GM18498 (cell line): ENCODE measurements around the gene PIAS4.

Experiments used
- ATAC-seq: cut with Tn5 transposase; IDR thresholded peaks from one replicate; pipeline ENCODE4 v1.9.1; 2021; ENCODE audit warnings: mild to moderate bottlenecking, moderate library complexity; ENCODE audit not compliant: unreplicated experiment

Gene PIAS4

GRCh38 chr19:4038057-4038456 is 30.5 kb downstream of the PIAS4 start:
- ATAC-seq: no peak

GRCh38 chr19:4038661-4039423 is 31.3 kb downstream of the PIAS4 start:
- ATAC-seq: no peak

DNA sequence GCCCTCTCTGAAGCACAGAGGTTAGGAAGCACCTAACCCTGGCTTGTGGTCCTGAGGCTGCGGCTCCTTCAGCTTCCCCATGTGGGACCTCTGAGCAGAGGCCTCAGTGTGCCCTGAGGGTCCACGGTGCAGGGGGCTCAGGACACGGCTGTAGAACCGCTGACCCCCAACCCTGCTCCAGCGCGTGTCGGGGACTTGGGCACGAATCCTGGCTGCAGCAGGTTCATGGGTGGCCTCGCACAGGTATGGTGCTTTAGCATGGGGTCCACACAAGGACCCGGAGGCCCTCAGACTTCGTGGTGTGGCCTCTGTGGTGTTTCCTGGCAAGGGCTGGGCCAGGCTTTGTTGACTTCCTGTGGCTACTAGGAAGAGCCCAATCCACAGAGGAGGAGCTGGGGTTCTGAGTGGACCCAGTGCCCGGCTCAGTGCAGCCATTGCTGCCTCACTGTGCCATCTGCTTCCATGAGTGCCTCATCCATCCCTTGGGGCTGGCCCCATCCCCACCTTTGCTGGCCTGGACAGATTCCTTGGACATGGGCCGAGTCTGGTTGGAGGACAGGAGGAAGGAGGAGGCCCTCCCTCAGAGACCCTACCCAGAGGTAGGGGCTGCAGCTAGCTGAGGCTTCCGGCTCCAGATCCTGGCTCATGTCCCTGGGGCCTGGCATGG is 34.7 kb downstream of the PIAS4 start:
- ATAC-seq: no peak

- ATAC-seq: no peak
Observed at GRCh38 chr19:4042731-4043082, 35.2 kb downstream of the PIAS4 start.

- no peak for ATAC-seq
Observed at GRCh38 chr19:4043401-4043800, 35.9 kb downstream of the PIAS4 start.

DNA sequence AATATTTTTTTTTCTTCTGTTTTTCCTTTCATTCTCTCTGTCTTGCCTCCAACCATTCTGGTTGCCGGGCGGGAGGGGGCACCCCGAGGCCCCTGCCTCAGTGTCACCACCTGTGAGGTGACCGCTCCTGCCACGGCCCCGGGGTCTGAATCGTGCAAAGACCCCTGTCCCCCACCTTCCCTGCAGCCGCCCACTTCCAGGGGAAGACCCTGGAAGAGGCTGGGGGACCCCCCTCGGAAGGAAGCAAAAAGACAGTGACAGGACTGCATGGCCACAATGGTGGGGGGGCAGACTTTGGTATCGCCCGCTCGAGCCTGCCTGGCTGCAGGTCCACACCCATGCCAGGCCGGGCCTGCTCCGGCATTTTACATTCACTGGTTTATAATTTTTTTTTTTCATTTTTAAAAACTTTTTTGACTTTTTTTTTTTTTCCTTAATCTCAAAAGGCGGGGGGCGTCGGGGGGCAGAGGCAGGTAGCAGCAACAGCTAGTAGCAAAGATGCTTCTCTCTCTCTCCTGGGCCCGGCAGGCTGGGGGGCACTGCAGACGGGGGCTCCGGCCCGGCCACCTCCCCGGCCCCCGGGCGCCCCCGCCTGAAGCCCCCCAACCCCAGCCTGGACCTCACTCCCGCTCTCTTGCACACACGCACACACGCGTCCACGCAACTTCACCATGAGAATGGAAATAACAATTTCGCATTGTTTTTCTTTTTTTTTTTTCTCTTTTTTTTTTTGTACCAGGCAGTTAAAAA is 36.6 kb downstream of the PIAS4 start:
- ATAC-seq: no peak

DNA sequence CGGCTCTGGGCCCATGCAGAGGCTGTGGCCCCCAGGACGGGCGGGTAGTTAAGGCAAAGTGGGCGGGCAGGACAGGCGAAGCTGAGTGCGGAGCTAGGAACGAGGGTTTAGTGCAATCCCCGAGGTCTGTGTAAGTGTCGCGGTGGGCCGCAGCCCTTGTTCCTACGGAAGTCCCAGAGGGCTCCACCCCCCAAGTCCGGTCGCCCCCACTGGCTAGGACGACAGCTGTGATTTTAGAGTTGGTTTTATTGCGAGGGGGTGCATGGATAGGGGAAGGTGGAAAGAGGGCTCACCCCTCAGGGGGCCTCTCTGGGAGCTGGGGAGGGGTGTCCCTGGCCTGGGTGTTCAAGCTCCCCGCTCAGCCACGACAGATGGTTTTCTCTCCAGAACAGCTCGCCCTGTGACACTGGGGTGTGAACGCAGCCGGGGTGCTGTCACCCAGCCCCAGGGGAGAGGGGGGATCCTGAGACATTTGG is 37.5 kb downstream of the PIAS4 start:
- ATAC-seq: no peak

GRCh38 chr19:4045597-4046361 is 38.2 kb downstream of the PIAS4 start:
- no peak for ATAC-seq

GRCh38 chr19:4046362-4046691 is 38.8 kb downstream of the PIAS4 start:
- no peak for ATAC-seq

DNA sequence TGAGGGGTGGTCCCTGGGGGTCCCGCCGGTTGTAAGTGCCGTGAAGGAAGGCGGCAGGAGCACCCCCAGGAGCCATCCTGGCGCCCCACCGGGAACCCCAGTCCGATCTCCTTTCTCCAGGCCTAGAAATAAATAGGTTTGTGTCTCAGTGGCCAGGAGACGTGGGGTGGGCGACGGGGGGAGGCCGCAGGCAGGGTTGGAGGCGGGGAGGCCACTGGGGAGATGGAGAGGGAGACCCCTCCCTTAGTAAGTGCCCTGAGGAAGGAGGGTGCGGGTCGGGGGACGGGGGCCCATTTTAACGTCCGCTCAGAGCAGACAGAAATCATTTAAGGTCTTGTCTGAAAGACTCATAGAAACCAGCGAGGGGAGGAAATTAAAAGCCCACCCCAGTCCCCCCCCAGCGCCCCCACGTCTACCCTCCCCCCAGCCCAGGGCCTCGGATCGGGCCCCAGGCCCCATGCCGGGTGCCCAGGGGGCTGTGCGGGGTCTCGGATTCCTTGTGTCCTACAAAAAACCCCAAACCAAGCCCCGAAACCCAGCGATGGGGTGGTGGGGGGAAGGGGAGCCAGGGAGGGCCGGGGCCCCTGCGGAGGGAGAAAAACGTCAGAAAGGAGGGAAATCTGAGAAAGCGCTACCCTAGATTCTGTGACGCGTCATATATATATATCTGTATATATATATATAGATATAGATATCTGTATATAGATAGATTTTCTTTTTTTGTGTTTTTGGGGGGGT is 39.6 kb downstream of the PIAS4 start:
- no peak for ATAC-seq

- ATAC-seq: no peak
Observed at GRCh38 chr19:4049432-4049831, 41.9 kb downstream of the PIAS4 start.

DNA sequence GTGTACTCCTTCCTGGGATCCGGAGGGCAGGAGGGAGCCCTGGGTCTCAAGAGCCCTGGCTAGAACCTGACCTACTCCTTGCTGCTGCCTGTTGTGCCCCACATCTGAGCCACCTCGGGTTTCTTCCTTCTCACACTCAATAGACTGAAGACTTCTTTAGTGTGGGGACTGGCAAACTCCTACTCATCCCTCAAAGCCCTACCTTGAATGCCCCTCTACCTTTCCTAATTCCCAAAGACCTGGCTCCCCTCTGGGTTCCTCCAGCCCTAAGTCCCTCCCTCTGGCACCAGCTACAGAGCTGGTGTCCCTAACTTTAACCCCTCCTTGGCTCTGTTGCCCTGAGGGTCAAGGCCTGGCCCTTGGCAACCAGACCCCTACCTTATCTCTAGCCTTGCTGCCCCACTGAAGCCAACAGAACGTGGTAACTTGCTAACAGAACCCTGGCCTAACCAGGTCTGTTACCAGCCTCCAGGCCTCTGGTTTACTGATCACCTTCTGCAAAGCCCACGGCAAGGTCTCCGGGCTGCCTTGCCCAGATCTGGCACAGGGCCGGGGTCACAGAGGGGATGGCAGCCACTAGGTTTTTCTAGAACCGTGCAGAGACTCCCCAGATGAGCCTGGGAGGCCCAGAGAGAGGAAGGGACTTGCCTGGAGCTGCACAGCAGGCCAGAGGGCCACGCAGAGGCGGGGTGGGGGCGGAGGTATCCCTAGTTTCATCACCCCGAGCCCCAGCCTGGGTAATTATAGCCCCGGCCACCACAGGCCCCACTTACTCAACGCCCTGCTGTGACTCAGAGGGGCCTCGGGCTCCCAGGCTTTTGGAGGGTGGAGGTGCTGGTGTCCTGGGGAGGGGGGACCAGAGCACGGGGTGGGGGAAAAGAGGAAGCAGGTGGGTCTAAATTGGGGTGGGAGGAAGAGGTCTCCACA is 43.9 kb downstream of the PIAS4 start:
- no peak for ATAC-seq

DNA sequence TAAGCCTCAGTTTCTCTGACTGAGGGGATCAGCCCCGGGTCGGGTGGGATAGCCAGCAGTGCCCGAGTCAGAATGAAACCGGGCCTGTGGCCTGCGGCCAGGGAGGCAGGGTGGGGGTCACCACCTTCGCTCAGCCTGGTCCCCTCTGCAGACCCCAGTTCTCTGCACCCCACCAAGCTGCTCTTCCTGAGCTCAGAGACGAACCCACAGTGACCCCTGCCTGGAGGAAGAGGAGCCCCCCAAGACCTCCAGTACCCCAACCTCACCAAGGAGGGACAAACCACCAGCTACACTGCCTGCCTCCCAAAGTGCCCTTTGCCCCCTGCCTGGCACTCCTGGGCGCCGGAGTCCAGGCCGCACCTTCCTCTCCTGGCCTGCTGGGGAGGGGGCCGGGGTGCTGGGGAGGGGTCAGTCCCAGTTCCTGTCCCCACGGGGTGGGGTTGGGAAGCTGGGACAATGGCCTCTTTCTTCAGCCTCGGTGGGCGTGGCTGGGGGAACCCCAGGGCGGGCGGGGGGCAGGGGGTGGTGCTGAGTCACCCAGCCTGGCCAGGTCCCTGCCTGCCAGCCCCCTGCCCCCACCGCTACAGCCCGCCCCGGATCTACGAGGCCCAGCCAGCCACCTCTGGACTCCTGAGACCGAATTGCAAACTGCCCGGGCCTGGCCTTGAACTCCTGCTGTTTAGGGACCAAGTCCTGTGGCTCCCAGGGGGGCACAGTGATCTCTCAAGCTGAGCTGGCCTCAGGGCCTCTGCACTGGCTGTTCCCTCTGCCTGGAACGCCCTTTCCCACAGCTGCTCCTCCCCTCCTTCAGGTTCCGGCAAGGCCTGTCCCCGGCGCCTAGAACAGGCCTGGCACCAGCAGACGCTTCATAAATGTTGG is 44.8 kb downstream of the PIAS4 start:
- no peak for ATAC-seq

DNA sequence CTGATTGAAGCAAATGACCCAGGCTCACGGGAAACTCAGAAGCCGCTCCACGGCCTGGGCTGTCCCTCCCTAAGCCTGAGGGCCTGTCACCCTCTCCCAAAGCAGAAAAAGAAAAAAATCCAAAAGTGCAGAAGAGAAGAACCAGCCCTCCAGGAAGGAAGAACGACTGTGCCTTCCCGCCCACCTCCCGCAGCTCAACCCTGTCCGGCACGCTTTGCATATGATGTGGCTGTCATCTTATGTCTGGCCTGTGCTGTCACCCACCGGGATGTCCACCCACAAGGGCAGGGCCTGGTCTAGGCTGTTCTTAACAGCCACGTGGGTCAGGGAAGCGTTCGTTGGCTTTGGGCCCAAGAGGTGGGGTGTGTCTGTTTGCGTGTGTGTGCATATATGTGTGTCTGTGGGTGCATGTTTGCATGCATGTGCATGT is 45.5 kb downstream of the PIAS4 start:
- ATAC-seq: no peak

GRCh38 chr19:4053423-4054324 is 46.1 kb downstream of the PIAS4 start:
- no peak for ATAC-seq

DNA sequence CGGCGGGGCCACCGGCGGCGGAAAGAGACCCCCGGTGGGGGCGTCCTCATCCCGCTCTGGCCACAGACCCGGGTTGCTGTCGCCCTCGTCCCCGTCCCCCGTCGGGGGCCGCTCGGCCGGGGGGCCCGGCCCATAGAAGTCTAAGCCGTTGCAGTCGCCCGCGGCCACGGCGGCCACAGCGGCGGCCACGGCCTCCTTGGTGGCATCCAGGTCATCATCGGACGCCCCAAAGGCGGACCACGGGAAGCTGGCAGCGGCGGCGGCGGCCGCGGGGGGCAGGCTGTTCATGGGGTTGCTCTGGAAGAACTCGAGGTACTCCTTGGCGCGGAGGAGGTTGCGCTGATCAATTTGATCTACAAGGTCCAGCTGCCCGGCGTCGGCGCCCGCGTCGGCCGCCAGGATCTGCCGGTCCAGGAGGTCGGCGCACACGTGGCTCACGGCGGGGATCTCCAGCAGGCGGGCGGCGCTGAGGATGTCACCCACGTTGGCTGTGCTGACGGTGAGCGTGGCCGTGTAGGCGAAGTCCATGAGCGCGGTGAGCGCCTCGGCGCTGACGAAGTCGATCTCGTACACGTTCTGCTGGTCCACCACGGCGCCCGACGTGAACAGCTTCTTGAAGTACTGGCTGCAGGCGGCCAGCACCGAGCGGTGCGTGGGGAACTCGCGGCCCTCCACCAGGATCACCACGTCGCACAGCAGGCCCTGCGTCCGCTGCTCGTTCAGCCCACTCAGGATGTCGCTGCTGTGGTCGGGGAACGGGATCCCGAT is 47.1 kb downstream of the PIAS4 start:
- ATAC-seq: no peak

- no peak for ATAC-seq
Observed at GRCh38 chr19:4055209-4055552, 47.6 kb downstream of the PIAS4 start.
